Sigmoid colon (tissue), 3 donors: ENCODE measurements around the gene GAB2.

Experiments
- CTCF ChIP-seq, 4 experiments: fragments of 450-650 bp in 3 of 4; fragments of 200-600 bp in 1 of 4; IDR thresholded peaks; one replicate each; pipeline ENCODE4 v1.5.1; 2016 to 2019; ENCODE audit warnings: antibody characterized with exemption in 4 of 4, mild to moderate bottlenecking in 3 of 4, moderate library complexity in 2 of 4
- POLR2A ChIP-seq, 2 donors: fragments of 450-650 bp; IDR thresholded peaks; one replicate each; pipeline ENCODE4 v1.6.1; 2016; ENCODE audit warnings: antibody characterized with exemption in 2 of 2, mild to moderate bottlenecking in 2 of 2, moderate library complexity in 2 of 2

- no peak for TF ChIP-seq CTCF (IDR thresholded peaks at IDR 0.05)
- no peak for TF ChIP-seq POLR2A (IDR thresholded peaks at IDR 0.05)
These were observed 416 bp upstream of the GAB2 start for GRCh38 chr11:78417888-78418583.
